ENCODE data around the gene LY6G5B. TPM values are rescaled to one million over a fixed set of nuclear protein-coding genes. Genes with fewer than 3 reads are reported as not detected.

LY6G5B gene
- total and polyA plus RNA-seq, 2 donors from 2014 or later = 2.5 to 15.1 TPM

DNA sequence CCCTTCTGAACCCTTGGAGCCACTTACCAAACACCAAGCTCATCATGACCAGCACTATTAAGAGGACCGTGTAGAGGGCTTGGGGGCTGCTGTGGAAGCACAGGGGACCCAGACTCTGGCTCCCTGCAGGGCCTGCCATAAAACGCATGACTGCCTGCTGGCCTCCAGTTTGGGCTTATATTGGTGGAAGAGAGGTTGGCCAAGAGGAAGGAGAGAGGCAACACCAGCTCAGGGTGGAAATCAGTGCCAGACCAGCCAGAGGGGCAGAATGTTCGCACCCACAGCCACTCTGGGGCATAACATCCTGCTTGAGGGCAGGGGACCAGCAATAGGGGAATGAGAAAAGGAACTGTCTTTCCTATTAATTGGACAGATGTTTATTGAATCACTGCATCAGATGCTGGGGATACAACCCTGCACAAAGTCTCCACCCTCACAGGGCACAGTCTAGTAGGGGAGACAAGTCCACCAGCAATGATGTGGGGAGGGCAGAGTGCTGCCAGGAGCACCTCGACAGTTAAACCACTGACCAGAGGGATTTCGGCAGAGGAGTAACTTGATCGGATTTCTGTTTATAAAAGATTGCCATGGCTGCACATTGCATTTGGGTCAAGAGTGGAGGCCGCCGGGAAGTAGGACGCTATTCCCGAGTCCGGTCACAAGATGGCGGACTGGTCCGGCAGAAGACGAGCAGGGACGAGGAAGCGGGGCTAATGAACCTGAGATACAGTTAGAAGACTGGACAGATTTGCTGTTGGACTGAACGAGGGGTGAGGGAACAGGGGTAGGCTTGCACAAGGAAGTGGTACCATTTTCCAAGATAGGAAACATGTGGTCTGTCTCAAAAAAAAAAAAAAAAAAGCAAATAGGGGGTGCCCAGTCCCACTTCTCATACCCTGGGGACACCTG, 10.7 kb downstream of the LY6G5B start, which contains the start of gene LY6G5C:
LY6G5C (minus strand) TSS at position 842 of the 909 bp plus-strand sequence; CDS start at position 148, 694 bp downstream.
- peak within 1 kb of the TSS; percentile 51 to 81 (median 57) for H3K9ac ChIP-seq (ENCODE audit: low read length in 3 of 3)
- FAIRE-seq (no peak), DNase-seq (peak; percentile 91 to 95 (median 93))
- peak within 1 kb of the TSS; percentile 76 for H3K27ac ChIP-seq (ENCODE audit: low read depth in 2 of 2, low read length in 2 of 2)
- H3K4me1 ChIP-seq (ENCODE audit: control insufficient read depth in 2 of 3, insufficient read depth in 2 of 3, low read depth in 1 of 3, low read length in 3 of 3) = peaks cover 3 to 8% (median 4%) of the 10 kb centered on the region in 3 donors
- H3K9me3 ChIP-seq (ENCODE audit: control insufficient read depth in 2 of 3, insufficient read depth in 1 of 3, low read length in 3 of 3) = no peaks in the 10 kb centered on the region
- intact Hi-C loops (cut with DNase I) = no loop called here
- H3K4me3 ChIP-seq (ENCODE audit: low read length in 3 of 3) = peak within 1 kb of the TSS; percentile 61 to 76 (median 71)
- H3K27me3 ChIP-seq (ENCODE audit: control insufficient read depth, insufficient read depth, low read length) = no peaks in the 10 kb centered on the region
- peak; percentile 83 for TF ChIP-seq CTCF (IDR thresholded peaks at IDR 0.05; ENCODE audit: borderline replicate concordance, extremely low read depth, insufficient read depth)
- no peaks in the 10 kb centered on the region for H3K36me3 ChIP-seq (ENCODE audit: control insufficient read depth in 2 of 3, insufficient read depth in 3 of 3, low read length in 3 of 3)

GRCh38 chr6:31681135-31681671, 11.4 kb downstream of the LY6G5B start:
- no peaks in the 10 kb centered on the region for H3K36me3 ChIP-seq (ENCODE audit: control insufficient read depth in 2 of 3, insufficient read depth in 3 of 3, low read length in 3 of 3)
- H3K27me3 ChIP-seq (ENCODE audit: control insufficient read depth, insufficient read depth, low read length) = no peaks in the 10 kb centered on the region
- H3K9ac ChIP-seq (ENCODE audit: low read length in 3 of 3) = peak overlapping the region; percentile 51 to 81 (median 57)
- no peaks in the 10 kb centered on the region for H3K9me3 ChIP-seq (ENCODE audit: control insufficient read depth in 2 of 3, insufficient read depth in 1 of 3, low read length in 3 of 3)
- peak overlapping the region; percentile 76 for H3K27ac ChIP-seq (ENCODE audit: low read depth in 2 of 2, low read length in 2 of 2)
- H3K4me1 ChIP-seq (ENCODE audit: control insufficient read depth in 2 of 3, insufficient read depth in 2 of 3, low read depth in 1 of 3, low read length in 3 of 3) = peaks cover 3 to 8% (median 4%) of the 10 kb centered on the region in 3 donors
- peak; percentile 4 for TF ChIP-seq CTCF (IDR thresholded peaks at IDR 0.05; ENCODE audit: borderline replicate concordance, extremely low read depth, insufficient read depth)
- intact Hi-C loops (cut with DNase I) = no loop called here
- DNase-seq = peak; percentile 73 to 93 (median 84)
- peak overlapping the region; percentile 61 to 76 (median 71) for H3K4me3 ChIP-seq (ENCODE audit: low read length in 3 of 3)
- no peak for FAIRE-seq

- Histone ChIP-seq H3K27ac (ENCODE audit: low read depth in 2 of 2, low read length in 2 of 2) (no peak overlapping the region), H3K36me3 (ENCODE audit: control insufficient read depth in 2 of 3, insufficient read depth in 3 of 3, low read length in 3 of 3) (peaks cover 0 to 16% (median 12%) of the 10 kb centered on the region in 3 donors), H3K4me1 (ENCODE audit: control insufficient read depth in 2 of 3, insufficient read depth in 2 of 3, low read depth in 1 of 3, low read length in 3 of 3) (peaks cover 3 to 8% (median 4%) of the 10 kb centered on the region in 3 donors), H3K9ac (ENCODE audit: low read length in 3 of 3) (peak overlapping the region in 1 of 3 donors; percentile 24), H3K27me3 (ENCODE audit: control insufficient read depth, insufficient read depth, low read length) (no peaks in the 10 kb centered on the region), H3K9me3 (ENCODE audit: control insufficient read depth in 2 of 3, insufficient read depth in 1 of 3, low read length in 3 of 3) (no peaks in the 10 kb centered on the region), H3K4me3 (ENCODE audit: low read length in 3 of 3) (peak overlapping the region in 1 of 3 donors; percentile 13)
- FAIRE-seq (no peak), DNase-seq (peak in 1 of 5 donors; percentile 15)
- intact Hi-C loops (cut with DNase I) = no loop called here
- TF ChIP-seq CTCF (IDR thresholded peaks at IDR 0.05; ENCODE audit: borderline replicate concordance, extremely low read depth, insufficient read depth) = no peak
These were observed 13.8 kb downstream of the LY6G5B start for GRCh38 chr6:31683591-31683990.
